AG10803 (cell line): ENCODE data around the gene COQ8A.

Experiments
- DNase-seq: peaks from one replicate; pipeline ENCODE4 v3.0.0; 2010; ENCODE audit warnings: low read depth
- H3K4me3 ChIP-seq: 2 replicates; pipeline ENCODE4 v1.5.1; 2011; ENCODE audit warnings: mild to moderate bottlenecking, low read length, control low read depth
- CTCF ChIP-seq: conservative IDR thresholded peaks from 2 replicates; pipeline ENCODE4 v1.5.1; 2011; ENCODE audit warnings: mild to moderate bottlenecking, low read length, control low read depth, inconsistent platforms

COQ8A gene

DNA sequence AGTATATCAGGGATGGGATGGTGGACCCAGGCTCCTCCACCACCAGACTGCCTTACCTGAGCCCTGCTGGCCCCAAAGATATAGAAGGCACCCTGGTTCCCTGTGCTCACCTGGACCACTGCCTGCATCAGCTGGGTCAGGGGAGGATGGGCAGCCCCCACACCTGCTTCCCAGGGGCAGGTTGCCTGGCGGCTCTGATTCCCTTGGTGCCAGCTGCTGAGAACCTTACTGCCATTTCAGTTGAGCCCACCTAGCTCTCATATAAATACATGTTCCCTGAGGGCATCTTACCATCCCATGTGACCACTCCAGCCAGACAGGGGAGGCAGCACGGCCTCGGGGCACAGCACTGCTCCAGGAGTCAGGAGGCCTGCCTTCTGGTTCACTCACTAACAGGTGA, 45.3 kb upstream of the COQ8A start:
- no peak for DNase-seq
- no peak for TF ChIP-seq CTCF
- no peak overlapping the region for H3K4me3 ChIP-seq

DNA sequence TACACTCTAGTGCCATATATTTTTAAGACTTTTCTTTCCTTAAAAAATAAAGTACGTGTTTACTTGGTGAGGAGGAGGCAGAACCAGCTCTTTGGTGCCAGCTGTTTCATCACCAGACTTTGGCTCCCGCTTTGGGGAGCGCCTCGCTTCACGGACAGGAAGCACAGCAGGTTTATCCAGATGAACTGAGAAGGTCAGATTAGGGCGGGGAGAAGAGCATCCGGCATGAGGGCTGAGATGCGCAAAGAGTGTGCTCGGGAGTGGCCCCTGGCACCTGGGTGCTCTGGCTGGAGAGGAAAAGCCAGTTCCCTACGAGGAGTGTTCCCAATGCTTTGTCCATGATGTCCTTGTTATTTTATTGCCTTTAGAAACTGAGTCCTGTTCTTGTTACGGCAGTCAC, 44.5 kb upstream of the COQ8A start:
- no peak for DNase-seq
- H3K4me3 ChIP-seq: no peak overlapping the region
- TF ChIP-seq CTCF: no peak

DNA sequence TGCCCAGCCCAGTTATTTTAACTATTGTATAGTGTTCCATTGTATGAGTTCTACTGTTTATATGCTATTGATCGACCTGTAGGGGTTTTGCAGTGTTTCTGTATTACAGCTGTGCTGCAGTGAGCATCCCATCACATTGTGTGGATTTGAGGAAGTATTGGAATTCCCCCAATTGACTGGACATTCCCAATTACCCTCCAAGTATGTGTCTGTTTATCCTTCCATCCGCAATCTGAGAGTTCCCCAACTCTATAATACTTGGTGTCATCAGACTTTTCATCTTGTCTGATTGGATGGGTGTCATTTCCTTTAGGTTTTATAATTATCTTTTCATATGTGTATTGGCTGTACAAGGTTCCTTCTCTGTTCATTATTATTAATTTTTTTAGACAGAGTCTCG, 41.8 kb upstream of the COQ8A start:
- TF ChIP-seq CTCF: no peak
- DNase-seq: no peak
- no peak overlapping the region for H3K4me3 ChIP-seq

GRCh38 chr1:226901421-226901820, 38.7 kb upstream of the COQ8A start:
- no peak for TF ChIP-seq CTCF
- DNase-seq: no peak
- H3K4me3 ChIP-seq: no peak overlapping the region

DNA sequence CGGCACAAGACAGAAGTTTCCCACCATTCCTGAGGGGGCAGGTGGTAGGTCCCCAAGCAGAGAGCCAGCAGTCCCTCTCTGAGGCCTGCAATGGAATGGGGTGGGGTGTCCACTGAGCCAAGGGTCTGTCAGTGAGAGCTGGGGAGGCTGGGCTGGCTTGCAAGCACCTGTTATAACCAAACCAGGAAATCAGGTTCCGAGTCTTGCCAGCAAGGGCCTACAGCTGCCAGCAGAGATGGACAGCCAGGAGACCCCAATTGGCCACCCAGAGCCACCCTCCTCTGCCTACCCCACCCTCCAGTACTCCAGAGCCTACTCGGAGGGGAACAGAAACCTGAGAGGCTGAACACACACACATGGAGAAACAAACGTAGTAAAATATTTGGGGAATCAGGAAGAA, 37.5 kb upstream of the COQ8A start:
- TF ChIP-seq CTCF: no peak
- DNase-seq: no peak
- H3K4me3 ChIP-seq: no peak overlapping the region

GRCh38 chr1:226903819-226904716, 36.0 kb upstream of the COQ8A start:
- TF ChIP-seq CTCF: no peak
- DNase-seq: peak; percentile 51
- no peak overlapping the region for H3K4me3 ChIP-seq

- no peak for TF ChIP-seq CTCF
- DNase-seq: no peak
Observed at GRCh38 chr1:226904772-226905171, 35.3 kb upstream of the COQ8A start.

More at GRCh38 chr1:226904772-226905171, 35.3 kb upstream of the COQ8A start:
- H3K4me3 ChIP-seq: no peak overlapping the region
